ENCODE results near the gene CYP4F22.
"Not testable (repeated sequence)": the region's sequence is repeated elsewhere in the genome, so short reads cannot be mapped to it uniquely, and the experiment has no call there.

Gene CYP4F22

DNA sequence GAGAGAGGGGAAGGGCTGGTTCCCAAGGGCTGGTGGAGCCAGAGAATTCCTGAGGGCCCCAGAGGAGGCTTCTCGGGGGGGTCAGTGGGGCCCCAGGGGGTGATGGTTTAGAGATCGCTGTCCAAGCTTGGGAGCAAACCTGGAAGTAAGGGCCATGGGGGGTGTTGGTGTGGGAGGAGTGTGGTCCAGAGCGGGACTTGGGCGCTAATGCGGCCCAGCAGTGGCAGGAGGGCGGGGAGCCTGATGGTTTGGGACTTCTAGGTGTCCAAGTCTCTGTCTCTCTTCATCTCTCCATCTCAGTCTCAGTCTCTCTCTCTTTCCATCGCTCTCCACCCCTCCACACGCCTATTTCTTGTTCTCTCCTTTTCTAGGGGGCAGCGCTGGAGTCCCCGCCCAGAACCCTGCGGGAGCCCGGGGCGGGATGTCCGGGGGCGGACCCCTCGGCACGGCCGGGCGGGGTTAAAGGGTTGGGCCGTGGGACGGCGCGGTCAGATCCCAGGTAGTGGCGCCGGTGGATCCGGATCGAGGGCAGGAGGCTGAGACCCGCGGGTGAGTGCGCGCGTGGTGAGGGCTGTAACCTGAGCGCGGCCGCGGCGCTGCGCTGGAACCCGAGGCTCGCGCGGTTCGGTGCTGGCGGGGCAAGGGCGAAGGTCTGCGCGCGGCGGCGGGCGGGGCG, at the start of gene CYP4F22:
CYP4F22 (plus strand) TSS at position 491 of the 676 bp plus-strand sequence. CDS start 16,812 bp downstream, outside the sequence.
- DNase-seq = peak; percentile 9

DNA sequence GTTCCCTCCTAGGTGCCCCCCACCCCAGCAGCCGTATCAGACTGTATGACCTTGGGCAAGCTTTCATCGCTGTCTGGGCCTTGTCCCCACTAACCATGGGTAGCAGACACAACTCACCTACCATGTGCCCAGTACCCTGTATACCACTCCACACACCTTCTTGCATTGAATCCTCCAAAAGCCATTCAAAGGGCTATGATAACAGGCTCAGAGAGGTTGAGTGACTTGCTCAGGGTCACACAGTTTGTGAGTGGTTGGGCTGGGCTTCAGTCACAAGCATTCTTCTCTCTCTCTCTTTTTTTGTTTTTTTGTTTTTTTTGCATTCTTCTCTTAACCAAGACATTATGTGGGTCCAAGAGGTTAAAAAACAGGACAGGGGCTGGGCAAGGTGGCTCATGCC, 46.6 kb upstream of the CYP4F22 start:
- DNase-seq = no peak

DNA sequence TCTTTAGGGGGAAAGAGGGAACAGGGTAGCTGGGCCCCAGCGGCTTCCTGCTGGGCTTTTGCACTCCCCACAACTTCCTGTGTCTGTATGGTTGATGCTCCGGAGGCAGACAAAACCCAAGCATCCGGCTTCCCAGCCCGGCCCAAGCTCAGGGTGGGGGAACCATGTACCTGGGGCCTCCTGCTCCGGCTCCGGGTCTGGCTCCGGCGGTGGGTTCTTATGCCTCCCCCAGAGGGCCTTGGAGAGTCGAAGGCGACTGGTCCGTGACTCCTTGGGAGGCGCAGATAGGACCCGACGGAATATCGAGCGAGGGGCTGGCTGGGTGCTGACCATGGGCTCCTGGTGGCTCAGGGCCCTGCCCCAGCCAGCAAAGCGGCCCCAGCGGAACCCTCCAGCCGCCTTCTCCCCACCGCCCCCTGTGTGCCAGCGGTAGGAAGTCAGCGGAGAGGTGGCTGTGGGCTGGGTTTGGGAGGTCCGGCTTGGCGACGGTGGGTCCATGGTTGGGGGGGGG, 44.4 kb upstream of the CYP4F22 start:
- DNase-seq = peak; percentile 85

DNA sequence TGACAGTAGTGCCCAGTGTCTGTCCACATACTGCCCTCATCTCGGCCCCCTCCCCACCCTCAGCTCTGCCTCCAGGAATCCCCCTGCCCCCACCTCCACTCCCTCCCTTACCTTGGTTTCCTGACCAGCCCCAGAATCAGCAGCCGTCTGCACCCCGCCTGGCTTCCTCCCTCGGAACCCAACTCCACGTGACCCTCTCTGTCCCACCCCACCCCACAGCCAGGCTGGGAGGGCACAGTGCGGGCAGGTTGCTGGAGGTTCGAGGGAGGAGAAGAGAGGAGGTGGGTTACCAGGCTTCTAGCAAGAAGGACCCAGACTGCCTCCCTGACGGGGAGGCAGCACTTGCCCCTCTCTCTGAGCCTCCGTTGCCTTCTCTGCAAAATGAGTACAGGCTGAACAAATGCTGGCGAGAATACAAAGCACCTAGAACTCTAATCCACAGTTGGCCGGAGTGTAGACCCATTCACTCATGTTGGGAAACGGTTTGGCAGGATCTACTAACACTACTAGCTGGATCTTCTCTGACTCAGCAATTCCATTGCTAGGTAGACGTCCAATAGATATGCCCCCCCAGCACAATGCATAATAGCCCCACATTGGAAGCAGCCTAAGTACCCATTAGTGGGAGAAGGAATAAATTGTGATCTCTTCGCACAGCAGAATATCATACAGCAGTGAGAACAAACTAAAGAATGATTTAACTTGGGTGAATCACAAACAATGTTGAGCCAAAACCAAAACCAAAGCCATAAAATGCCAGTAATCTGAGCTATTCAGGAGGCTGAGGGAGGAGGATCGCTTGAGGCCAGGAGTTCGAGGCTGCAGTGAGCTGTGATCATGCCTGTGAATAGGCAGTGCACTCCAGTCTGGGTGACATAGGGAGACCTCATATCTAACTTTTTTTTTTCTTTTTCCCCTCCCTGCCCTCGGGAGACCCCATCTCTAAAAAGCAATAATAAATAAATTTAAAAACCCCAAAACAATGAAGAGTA, 43.6 kb upstream of the CYP4F22 start, which contains the start of gene RASAL3:
RASAL3 (minus strand) TSS at position 151 of the 992 bp plus-strand sequence. CDS start 186 bp downstream, outside the sequence.
- DNase-seq = peak; percentile 72

DNA sequence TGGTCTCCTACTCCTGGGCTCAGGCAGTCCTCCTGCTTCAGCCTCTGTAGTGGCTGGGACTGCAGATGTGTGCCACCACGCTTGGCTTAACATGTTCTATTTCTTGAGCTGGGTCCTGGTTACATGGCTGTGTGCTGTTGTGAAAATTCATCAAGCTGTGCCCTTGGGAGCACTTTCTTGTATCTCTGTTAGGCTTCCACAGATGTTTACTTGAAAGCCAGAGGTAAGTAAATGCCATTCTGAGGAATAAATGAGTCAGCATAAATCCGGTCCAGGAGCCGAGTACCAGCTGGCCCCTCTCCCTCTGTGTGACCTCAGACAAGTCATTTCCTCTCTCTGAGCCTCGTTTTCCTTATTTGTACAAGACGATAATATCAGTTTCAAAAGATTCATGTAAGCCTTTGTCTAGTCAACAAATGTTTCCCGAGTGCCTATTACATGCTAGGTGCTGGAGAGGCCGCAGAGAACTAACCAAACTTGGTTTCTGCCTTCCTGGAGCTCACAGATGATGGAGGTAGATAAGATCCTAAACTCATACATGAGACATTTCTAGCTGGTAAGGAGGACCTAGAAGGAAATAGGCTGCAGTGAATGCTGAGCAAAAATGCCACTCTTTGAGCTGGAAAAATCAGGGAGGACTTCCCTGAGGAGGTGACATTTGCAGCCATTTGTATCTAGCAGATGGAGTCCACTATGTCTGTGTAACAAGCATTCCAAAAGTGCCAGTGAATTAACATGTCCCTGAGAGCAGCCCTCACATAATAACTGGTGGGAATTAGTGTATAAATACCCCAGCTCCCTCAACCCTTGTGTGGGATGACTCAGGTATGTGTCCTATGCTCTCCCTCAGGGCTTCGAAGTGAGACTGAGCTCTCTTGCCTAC, 41.2 kb upstream of the CYP4F22 start:
- DNase-seq = peak; percentile 73

DNA sequence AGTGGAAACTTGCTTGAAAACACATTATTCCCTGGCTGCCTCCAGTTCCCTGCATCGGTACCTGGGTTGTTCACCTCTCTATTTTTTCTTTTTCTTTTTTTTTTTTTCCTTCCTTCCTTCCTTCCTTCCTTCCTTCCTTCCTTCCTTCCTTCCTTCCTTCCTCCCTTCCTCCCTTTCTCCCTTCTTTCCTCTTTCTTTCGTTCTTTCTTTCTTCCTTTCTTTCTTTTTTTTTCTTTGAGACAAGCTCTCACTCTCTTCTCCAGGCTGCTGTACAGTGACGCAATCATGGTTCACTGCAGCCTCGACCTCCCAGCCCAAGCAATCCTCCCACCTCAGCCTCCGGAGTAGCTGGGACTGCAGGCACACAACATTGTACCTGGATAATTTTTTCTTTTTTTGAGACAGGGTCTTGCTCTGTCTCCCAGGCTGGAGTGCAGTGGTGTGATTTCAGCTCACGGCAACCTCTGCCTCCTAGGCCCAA, 40.6 kb upstream of the CYP4F22 start:
- no peak for DNase-seq

DNA sequence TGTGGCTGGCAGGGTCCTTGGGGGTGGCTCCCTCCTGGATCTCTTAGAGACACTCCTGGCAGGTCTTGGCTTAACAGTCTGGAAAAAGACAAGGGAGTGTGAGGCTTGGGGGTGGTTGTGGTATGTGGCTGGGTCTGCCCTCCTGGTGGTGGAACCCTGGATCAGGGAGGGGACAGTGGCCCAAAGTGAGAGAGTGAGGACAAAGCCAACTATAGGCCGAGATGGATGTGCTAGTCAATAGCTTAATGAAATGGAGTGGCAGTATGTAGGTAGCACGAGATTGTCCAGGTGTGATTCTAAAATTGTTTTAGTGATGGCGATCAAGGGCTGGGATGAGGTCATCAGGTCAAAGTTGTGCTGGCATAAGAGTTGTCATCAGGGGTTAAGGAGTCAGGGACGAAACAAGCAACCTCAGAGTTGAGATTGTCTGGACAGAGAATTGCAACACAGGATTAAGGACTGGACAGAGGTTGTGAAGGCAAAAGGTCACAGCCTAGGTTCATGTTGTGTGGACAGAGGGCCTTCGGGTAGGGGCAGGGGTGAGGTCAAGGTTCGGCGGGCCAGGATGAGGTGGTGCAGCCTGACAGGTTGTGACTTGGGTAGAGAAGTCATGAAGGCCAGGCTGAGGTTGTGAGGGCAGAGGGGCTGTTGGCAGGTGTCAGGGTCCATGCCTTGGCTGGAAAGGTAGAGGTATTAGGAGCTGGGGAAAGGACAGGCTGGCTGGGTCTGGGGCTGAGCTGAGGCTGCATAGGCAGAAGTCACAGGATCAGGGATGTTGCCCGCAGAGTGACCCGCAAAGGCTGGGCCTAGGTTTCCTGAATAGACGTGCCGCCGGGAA, 39.4 kb upstream of the CYP4F22 start:
- no peak for DNase-seq

DNA sequence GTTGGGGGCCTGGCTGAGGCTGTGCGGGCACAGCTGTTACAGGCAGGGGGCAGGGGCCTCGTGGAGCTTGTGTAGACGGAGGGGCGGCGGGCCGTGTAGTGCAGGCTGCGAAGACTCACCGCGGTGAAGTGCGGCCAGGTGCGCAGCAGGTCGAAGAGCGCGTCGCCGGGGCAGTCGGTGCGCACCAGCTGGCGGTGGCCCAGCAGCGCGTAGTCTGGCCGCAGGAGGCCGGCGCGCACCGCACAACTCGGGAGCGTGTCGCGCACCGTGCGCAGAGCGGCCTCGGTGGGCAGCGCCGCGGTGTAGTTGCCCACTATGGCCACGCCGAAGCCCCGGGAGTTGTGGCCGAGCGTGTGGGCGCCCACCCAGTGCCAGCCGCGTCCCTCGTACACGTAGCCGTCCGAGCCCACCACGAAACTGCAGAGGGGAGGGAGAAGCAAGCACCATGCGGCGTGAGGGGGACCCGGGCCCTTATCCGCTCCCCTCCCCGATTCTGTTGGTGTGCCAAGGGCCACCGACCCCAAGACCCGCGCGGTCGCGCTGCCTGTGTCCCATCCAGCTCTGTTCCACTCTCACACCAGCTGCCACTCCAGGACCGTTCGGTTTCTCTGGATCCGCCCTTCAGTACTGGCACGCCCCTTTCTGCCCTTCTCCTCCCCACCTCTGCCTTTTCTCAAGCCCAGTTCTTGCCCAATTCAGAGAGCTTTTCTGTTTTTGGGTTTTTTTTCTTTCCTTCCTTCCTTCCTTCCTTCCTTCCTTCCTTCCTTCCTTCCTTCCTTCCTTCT, 38.6 kb upstream of the CYP4F22 start:
- DNase-seq = peak; percentile 37

DNA sequence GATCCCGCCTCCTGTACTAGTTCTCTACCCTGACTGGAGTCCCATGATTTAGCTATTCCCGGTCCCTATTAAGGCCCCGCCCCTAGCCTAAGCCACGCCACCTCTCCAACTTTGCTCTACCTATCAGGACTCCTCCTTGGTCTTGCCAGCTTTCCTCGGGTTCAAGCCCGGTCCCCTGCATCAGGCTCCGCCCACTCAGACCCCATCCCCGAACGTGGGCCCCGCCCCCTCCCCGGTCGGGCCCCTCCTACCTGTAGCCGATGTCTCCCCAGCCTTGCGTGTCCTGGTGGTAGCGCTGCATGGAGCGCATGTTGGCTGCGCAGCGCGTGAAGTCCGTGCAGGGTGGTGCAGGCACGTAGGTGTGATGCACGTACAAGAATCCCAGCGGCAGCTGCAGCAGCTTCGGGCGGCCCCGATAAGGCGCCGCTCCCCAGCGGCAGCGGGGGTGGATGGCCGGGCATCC, 36.7 kb upstream of the CYP4F22 start:
- DNase-seq = no peak

DNA sequence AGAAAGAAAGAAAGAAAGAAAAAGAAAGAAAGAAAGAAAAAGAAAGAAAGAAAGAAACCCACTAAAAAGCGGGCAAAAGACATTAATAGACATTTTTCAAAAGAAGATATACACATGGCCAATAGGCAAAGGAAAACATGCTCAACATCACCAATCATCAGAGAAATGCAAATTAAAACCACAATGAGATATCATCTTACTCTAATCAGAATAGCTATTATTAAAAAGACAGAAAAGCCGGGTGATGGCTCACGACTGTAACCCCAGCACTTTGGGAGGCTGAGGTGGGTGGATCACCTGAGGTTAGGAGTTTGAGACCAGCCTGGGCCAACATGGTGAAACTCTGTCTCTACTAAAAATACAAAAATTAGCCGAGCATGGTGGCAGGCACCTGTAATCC, 34.5 kb upstream of the CYP4F22 start:
- not testable (repeated sequence) for DNase-seq

DNA sequence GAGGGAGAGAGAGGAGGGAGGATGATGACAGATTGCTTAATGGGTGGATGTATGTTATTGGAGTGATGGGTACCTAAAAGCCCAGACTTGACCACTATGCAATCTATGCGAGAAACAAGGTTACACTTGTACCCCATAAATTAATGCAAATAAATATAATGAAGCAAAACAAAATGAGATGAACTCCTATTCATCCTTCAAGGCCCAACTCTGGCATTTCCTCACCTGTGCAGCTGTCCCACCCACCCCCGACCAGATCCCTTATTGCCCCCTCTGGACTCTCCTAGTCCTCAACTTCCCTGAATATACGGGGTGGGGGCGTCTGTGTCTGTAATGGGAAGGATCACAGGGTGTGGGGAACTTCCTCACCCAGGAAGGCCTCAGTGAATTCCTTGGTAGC, 33.2 kb upstream of the CYP4F22 start:
- DNase-seq = no peak

DNA sequence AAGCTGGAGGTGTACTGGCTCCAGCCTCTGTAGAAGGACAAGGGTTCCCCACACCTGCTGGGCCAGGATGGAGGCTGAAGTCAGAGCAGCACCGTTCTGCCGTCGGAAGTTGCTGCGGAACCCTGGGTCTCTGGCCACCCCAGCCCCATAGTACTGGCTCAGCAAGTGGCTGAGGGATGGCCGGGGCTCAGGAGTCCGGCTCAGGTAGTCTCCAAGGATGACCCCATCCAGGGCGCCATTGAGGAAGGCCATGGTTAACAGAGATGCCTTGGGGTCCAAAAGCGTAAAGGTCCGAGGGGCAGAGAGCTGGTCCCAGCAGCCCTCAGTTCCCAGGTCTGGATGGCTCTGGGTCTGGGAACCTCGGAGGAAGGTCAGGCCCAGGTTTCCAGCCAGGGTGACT, 32.7 kb upstream of the CYP4F22 start:
- DNase-seq = no peak

DNA sequence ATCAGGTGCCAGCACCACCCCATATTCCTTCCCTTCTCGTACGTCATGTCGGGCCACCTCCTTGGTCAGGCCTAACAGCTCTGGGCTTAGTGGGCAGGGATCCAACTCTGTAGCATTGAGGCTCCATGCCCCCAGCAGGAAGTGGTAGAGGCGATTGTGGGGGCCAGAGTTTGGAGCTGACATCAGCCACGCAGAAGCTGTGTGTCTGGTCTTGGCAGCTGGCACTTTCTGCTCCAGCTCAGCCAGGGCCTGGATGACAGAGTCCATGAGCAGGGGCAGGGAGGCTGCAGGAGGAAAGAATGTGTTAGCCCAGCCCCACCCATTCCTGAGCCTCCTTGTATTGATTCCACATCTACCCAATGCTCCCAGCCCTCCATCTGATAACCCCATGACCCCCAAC, 32.0 kb upstream of the CYP4F22 start:
- DNase-seq = no peak

DNA sequence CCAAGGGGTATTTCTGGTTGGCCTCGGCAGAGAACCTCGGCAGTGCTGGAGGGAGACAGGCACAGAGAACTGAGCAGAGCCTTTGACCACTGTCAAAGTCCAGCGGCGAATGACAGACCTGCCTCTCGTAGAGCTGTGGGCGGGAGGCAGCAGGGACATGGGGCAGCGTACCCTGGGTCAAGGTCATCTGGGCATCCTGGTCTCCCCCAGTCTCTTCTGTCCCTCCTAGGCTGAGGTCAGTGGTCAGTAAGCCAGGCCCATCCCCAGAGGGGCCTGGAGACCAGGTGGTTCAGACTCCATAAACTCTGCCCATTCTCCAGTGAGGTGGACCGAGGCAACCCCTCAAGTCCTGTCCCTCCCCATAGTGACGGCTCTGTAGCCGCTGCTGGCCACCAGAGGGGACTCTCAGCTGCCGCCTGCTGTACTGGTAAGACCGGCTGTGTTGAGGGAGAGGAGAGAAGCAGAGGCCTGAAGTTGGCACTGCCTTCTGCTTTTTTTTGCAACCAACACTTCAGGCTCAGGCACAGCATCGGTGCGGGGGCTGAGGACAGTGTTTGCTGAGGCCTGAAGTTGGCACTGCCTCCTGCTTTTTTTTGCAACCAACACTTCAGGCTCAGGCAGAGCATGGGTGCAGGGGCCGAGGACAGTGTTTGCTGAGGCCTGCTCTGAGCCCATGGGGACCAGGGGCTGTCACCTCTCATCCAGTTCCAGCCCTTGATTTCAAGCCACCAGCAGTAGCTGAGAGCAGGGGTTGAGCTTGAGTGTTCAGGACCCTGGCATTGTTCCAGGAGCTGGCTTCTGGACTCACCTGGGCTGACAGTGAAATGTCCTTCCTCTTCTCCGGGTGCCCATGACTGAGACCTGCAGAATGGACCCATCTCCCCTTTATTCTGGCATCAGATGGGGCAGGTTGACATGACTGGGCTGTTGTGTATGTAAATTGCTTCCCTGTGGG, 28.7 kb upstream of the CYP4F22 start, which contains the start of gene PGLYRP2:
PGLYRP2 (minus strand) TSS at position 111 of the 955 bp plus-strand sequence. CDS start 130 bp downstream, outside the sequence.
- DNase-seq = no peak

DNA sequence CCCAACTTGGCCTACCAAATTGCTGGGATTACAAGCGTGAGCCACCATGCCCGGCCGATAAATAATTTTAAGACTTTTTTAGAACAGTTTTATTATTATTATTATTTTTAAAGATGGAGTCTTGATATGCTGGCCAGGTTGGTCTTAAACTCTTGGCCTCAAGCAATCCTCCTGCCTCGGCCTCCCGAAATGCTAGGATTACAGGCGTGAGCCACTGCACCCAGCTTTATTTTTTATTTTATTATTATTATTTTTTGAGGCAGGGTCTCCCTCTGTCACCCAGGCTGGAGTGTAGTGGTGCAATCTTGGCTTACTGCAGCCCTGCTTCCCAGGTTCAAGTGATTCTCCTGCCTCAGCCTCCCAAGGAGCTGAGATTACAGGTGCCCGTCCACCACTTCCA, 27.3 kb upstream of the CYP4F22 start:
- DNase-seq = not testable (repeated sequence)

DNA sequence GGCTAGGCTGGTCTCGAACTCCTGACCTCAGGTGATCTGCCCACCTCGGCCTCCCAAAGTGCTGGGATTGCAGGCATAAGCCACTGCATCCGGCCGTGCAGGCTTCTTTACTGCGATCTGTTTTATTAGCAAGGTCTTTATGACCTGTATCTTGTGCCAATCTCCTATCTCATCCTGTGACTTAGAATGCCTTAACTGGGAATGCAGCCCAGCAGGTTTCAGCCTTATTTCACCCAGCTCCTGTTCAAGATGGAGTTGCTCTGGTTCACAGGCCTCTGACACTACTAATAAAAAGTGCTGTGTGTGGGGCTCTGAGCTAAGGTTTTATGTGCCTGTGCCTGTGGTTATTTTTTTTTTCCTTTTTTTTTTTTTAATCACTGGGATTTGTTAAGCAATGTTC, 22.6 kb upstream of the CYP4F22 start:
- DNase-seq = not testable (repeated sequence)

DNA sequence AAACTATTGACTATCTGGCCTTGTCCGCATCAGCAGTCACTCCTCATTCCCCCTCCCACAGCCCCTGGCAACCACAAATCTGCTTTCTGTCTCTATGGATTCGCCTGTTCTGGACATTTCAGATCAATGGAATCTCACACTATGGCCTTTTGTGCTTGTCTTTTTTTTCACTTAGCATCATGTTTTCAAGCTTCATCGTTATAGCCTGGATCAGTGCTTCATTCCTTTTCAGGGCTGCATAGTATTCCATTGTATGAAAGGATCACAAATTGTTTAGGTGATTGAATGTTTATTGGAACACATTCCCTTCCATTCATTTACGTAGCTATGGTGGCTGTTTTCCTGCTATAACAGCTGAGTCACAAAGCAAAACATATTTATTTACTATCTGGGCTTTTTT, 21.3 kb upstream of the CYP4F22 start:
- no peak for DNase-seq

DNA sequence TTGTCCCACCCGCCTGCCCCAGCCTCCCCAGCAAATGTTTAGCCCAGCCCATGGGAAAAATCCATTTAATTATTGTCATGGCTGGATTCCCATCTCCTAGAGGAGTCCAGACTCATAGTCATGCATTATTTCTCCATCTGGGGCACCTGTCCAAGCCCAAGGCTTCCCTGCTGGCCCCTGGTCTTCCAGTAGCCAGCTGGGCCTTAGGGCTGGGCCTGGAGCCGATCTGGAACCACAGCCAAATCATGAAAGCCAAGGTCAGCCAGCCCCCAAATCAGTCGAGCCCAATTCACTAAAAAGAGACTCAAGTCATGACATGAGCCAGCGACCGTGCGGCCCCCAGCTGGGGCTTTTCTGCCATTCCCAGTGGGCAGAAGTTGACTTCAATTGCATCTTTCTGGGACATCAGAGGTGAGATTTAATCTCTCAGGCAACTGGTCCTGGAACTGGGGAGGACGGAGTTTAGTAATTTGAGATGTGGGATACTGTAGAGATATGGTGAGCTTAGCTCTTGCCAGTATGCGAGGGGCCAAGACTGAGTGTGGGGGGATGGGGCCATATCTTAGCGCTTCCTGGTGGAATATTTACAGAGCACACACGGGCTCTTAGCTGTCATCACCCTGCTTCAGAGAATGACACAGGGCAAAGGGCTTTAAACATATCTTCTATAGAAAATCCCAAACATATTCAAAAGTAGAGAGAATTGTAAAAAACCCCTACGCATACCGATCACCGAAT, 19.7 kb upstream of the CYP4F22 start:
- DNase-seq = no peak
